Thyroid gland (tissue), 4 donors: Measurements from ENCODE around the gene FAM83E. TPM values are rescaled to one million over a fixed set of nuclear protein-coding genes. Genes with fewer than 3 reads are reported as not detected.
A peak's percentile ranks its signal among the peaks of the same experiment; 100 is the strongest.

Source experiments
- DNase-seq, 2 donors: peaks; one replicate each; pipeline ENCODE4 v3.0.0-alpha.2; 2019
- H3K27ac ChIP-seq, 3 donors: fragments of 200-600 bp; sonication (generic); 1 replicate in 2 of 3; 2 replicates in 1 of 3; pipeline ENCODE4 v1.5.1; 2016 to 2019; ENCODE audit warnings: mild to moderate bottlenecking in 1 of 3, moderate library complexity in 1 of 3
- H3K27me3 ChIP-seq: fragments of 200-600 bp; sonication (generic); one replicate; pipeline ENCODE4 v1.5.1; 2019
- H3K36me3 ChIP-seq, 2 donors: fragments of 200-600 bp; sonication (generic); one replicate each; pipeline ENCODE4 v1.5.1; 2016 to 2019
- H3K4me1 ChIP-seq, 2 donors: fragments of 200-600 bp; sonication (generic); one replicate each; pipeline ENCODE4 v1.5.1; 2017 to 2019
- H3K4me3 ChIP-seq, 3 donors: fragments of 200-600 bp; sonication (generic); replicated peaks in 1 of 3; 1 replicate in 2 of 3; 2 replicates in 1 of 3; pipeline ENCODE4 v1.5.1; 2016; ENCODE audit warnings: mild to moderate bottlenecking in 1 of 3
- H3K9me3 ChIP-seq: fragments of 200-600 bp; sonication (generic); one replicate; pipeline ENCODE4 v1.5.1; 2017
- POLR2A ChIP-seq, 2 donors: fragments of 450-650 bp; IDR thresholded peaks; one replicate each; pipeline ENCODE4 v1.6.1; 2017; ENCODE audit warnings: antibody characterized with exemption in 2 of 2, mild to moderate bottlenecking in 2 of 2, moderate library complexity in 1 of 2
- WGBS, 2 donors: methylation state at CpG; one replicate each; pipeline ENCODE4 v1.1.5; 2017; 5-methylcytosine and 5-hydroxymethylcytosine counted together
- intact Hi-C: fragments of 100-400 bp; cut with DNase I; formaldehyde crosslinking; loops from one replicate; pipeline ENCODE4 v1.15.1; 2023
- total RNA-seq, 4 donors: library from RNA; depleted of rRNA; stranded (reverse); fragments of >200 nt; gene quantifications; one replicate each; pipeline ENCODE4 v1.2.3, GENCODE V29; 2016
- TF ChIP-seq, protein P1 (sequence below), 6 experiments: fragments of 200-600 bp in 3 of 6; fragments of 450-650 bp in 3 of 6; sonication (generic) in 3 of 6; IDR thresholded peaks; one replicate each; pipeline ENCODE4 v1.5.1; 2016 to 2019; ENCODE audit warnings: antibody characterized with exemption in 6 of 6, mild to moderate bottlenecking in 2 of 6, inconsistent platforms in 1 of 6, moderate library complexity in 1 of 6

FAM83E gene
- total RNA-seq, 4 donors from 2014 or later = not detected

- 0 to 1% methylated on average over 17 to 21 of the region's 38 CpGs for WGBS, 2 donors
- Histone ChIP-seq H3K4me1 (peaks cover 28 to 44% of the 10 kb centered on the region in 2 donors), H3K36me3 (no peaks in the 10 kb centered on the region), H3K27me3 (no peaks in the 10 kb centered on the region), H3K27ac (peak overlapping the region; percentile 99), H3K9me3 (no peaks in the 10 kb centered on the region), H3K4me3 (peak overlapping the region; percentile 19 to 71 (median 41))
- peak in 1 of 2 donors; percentile 35 for TF ChIP-seq POLR2A (IDR thresholded peaks at IDR 0.05)
- TF ChIP-seq, protein P1, sequence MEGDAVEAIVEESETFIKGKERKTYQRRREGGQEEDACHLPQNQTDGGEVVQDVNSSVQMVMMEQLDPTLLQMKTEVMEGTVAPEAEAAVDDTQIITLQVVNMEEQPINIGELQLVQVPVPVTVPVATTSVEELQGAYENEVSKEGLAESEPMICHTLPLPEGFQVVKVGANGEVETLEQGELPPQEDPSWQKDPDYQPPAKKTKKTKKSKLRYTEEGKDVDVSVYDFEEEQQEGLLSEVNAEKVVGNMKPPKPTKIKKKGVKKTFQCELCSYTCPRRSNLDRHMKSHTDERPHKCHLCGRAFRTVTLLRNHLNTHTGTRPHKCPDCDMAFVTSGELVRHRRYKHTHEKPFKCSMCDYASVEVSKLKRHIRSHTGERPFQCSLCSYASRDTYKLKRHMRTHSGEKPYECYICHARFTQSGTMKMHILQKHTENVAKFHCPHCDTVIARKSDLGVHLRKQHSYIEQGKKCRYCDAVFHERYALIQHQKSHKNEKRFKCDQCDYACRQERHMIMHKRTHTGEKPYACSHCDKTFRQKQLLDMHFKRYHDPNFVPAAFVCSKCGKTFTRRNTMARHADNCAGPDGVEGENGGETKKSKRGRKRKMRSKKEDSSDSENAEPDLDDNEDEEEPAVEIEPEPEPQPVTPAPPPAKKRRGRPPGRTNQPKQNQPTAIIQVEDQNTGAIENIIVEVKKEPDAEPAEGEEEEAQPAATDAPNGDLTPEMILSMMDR (IDR thresholded peaks at IDR 0.05) = peak in 1 of 6 experiments; percentile 46
- DNase-seq = peak; percentile 100
- intact Hi-C loops = no loop called here
Observed at GRCh38 chr19:48637449-48637947, 22.6 kb upstream of the FAM83E start.

DNA sequence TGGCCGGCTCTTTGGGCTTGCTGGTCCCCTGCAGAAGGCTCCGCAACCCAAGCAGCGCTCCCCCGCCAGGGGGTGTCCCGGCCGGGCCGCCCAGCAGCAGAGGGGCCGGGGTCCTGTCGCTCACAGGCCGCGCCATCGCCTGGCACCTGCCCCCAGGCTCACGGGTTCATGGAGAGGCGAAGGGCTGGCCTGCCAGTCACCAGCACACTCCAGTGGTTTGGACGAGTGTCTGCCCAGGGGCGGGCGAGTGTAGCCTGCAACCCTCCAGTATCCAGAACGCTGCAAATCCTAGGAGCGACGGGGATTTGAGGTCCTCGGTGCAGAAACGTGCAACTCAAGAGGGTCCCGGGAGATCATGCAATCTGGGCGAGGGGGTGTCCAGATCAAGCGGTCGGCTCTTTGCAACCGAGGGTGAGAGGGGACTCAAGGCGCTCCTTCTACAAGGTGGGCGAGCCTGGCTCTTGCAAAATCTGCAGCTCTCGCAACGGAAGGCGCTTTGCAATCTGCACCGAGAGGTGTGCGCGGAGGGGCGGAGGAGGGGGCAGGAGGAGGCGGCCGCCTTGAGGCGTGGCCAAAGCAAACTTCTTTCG is 22.1 kb upstream of the FAM83E start, which contains the start of gene DBP:
DBP (minus strand) TSS at position 521 of the 590 bp plus-strand sequence; CDS start at position 136, 385 bp downstream.
- peak; percentile 8 to 56 for TF ChIP-seq POLR2A (IDR thresholded peaks at IDR 0.05)
- TF ChIP-seq, protein P1 (IDR thresholded peaks at IDR 0.05) = peak in 1 of 6 experiments; percentile 19
- Histone ChIP-seq H3K27ac (peak within 1 kb of the TSS; percentile 99 to 100 (median 99)), H3K36me3 (no peaks in the 10 kb centered on the region), H3K4me3 (peak within 1 kb of the TSS; percentile 19 to 71 (median 41)), H3K9me3 (no peaks in the 10 kb centered on the region), H3K4me1 (peaks cover 29 to 47% of the 10 kb centered on the region in 2 donors), H3K27me3 (no peaks in the 10 kb centered on the region)
- intact Hi-C loops = no loop called here
- 1 to 2% methylated on average over 21 to 29 of the region's 40 CpGs for WGBS, 2 donors
- peak; percentile 83 for DNase-seq

GRCh38 chr19:48635966-48636858 is 21.3 kb upstream of the FAM83E start:
- Histone ChIP-seq H3K4me3 (peak overlapping the region; percentile 38 to 71 (median 62)), H3K27ac (peak overlapping the region; percentile 99 to 100 (median 99)), H3K9me3 (no peaks in the 10 kb centered on the region), H3K4me1 (peaks cover 29 to 54% of the 10 kb centered on the region in 2 donors), H3K36me3 (no peaks in the 10 kb centered on the region), H3K27me3 (no peaks in the 10 kb centered on the region)
- WGBS, 2 donors = 1% methylated on average over 25 to 34 of the region's 35 CpGs
- intact Hi-C loops = no loop called here
- DNase-seq = peak; percentile 64 to 66
- TF ChIP-seq POLR2A (IDR thresholded peaks at IDR 0.05) = no peak
- TF ChIP-seq, protein P1 (IDR thresholded peaks at IDR 0.05) = no peak

DNA sequence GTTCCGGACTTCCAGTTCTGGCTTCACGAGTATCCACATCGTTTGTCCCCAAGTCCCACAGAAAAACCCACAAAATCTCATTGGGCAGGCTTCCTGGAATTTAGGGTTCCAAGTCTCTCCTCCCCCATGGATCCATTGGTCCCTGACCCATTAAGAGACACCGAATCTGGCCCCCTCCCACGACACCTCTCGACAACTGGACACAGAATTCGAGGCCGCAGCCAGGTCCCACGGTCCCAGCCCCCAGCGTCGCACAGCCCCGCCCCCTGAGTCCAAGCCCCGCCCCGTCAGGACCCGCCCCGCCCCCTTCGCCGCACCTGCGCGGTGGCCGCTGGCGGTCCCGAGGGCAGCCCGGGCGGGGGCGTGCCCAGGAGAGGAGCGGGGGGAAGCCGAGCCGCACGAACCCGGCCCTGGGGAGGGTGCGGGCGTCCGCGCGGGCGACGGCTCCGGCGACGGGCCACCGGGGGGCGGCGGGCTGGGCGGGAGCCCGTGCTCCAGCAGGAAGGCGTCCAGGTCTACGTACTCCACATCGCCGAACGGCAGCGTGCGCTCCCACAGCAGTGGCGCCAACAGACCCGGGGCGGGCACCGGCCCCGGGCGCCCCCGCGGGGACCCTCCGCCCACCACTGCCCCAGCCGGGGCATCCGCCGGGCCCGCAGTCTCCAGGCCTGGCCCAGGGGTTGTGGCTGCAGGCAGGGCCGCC is 20.5 kb upstream of the FAM83E start:
- peak overlapping the region; percentile 38 to 71 (median 62) for H3K4me3 ChIP-seq
- H3K4me1 ChIP-seq = peaks cover 29 to 55% of the 10 kb centered on the region in 2 donors
- H3K27ac ChIP-seq = peak overlapping the region; percentile 99 to 100 (median 99)
- intact Hi-C loops = no loop called here
- no peaks in the 10 kb centered on the region for H3K27me3 ChIP-seq
- no peaks in the 10 kb centered on the region for H3K9me3 ChIP-seq
- TF ChIP-seq POLR2A (IDR thresholded peaks at IDR 0.05) = peak in 1 of 2 donors; percentile 85
- TF ChIP-seq, protein P1 (IDR thresholded peaks at IDR 0.05) = no peak
- no peaks in the 10 kb centered on the region for H3K36me3 ChIP-seq
- WGBS, 2 donors = 5 to 16% methylated on average over 5 to 13 of the region's 67 CpGs
- DNase-seq = peak; percentile 73 to 76
